SK-N-SH treated with all-trans-retinoic acid at 6 μM for 48 hours (cell line): ENCODE measurements around the gene IL17B.

Source experiments
- CSDC2 ChIP-seq: fragments of 250-450 bp; sonication (Bioruptor Pico); IDR thresholded peaks from 2 replicates; pipeline ENCODE4 v1.5.0; 2020; ENCODE audit warnings: mild to moderate bottlenecking, moderate library complexity
- TOX ChIP-seq: fragments of 250-450 bp; sonication (Bioruptor Pico); IDR thresholded peaks from 2 replicates; pipeline ENCODE4 v1.8.0; 2021; ENCODE audit warnings: mild to moderate bottlenecking, moderate library complexity, borderline replicate concordance
- ZFP30 ChIP-seq: fragments of 450-650 bp; formaldehyde crosslinking; IDR thresholded peaks from 2 replicates; pipeline ENCODE4 v1.5.0; 2022; ENCODE audit warnings: mild to moderate bottlenecking, moderate library complexity
- ZNF565 ChIP-seq: fragments of 450-650 bp; formaldehyde crosslinking; conservative IDR thresholded peaks from 2 replicates; pipeline ENCODE4 v1.5.0; 2020; ENCODE audit warnings: low read depth, mild to moderate bottlenecking, moderate library complexity
- ZNF70 ChIP-seq: fragments of 450-650 bp; formaldehyde crosslinking; IDR thresholded peaks from 2 replicates; pipeline ENCODE4 v1.5.0; 2020; ENCODE audit warnings: mild to moderate bottlenecking, moderate library complexity
- TF ChIP-seq, protein P1 (sequence below): fragments of 250-450 bp; sonication (Bioruptor Pico); IDR thresholded peaks from 2 replicates; pipeline ENCODE4 v1.8.0; 2021; ENCODE audit warnings: low read depth, mild to moderate bottlenecking, moderate library complexity, borderline replicate concordance
- TF ChIP-seq, protein P2 (sequence below): fragments of 250-450 bp; sonication (Bioruptor Pico); IDR thresholded peaks from 2 replicates; pipeline ENCODE4 v1.8.0; 2020; ENCODE audit warnings: mild to moderate bottlenecking, moderate library complexity, borderline replicate concordance
- TF ChIP-seq, protein P3 (sequence below): fragments of 250-450 bp; sonication (Bioruptor Pico); IDR thresholded peaks from 2 replicates; pipeline ENCODE4 v1.5.1; 2020; ENCODE audit warnings: low read depth, mild to moderate bottlenecking, moderate library complexity

DNA sequence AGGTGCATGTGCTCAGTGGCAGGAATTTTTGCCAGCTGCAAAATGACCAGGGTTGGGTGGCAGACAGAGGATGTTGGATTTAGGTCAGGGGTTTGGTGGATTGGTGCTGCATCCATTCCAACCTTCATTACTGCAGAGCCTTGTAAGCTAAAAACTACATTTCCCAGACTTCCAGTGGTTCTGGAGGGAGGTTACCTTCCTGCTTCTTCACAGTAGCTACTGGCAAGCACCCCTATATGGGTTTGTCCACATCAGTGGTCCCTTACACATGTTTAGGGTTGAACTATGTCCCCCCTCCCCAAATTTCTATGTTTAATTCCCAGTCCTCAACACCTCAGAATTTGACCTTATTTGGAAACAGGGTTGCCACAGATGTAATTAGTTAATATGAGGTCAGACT is 20.7 kb upstream of the IL17B start:
- no peak for TF ChIP-seq ZNF565 (CRISPR knock-in tag)
- TF ChIP-seq, protein P1, sequence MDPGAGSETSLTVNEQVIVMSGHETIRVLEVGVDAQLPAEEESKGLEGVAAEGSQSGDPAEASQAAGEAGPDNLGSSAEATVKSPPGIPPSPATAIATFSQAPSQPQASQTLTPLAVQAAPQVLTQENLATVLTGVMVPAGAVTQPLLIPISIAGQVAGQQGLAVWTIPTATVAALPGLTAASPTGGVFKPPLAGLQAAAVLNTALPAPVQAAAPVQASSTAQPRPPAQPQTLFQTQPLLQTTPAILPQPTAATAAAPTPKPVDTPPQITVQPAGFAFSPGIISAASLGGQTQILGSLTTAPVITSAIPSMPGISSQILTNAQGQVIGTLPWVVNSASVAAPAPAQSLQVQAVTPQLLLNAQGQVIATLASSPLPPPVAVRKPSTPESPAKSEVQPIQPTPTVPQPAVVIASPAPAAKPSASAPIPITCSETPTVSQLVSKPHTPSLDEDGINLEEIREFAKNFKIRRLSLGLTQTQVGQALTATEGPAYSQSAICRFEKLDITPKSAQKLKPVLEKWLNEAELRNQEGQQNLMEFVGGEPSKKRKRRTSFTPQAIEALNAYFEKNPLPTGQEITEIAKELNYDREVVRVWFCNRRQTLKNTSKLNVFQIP (CRISPR knock-in tag), result no peak
- TF ChIP-seq, protein P2, sequence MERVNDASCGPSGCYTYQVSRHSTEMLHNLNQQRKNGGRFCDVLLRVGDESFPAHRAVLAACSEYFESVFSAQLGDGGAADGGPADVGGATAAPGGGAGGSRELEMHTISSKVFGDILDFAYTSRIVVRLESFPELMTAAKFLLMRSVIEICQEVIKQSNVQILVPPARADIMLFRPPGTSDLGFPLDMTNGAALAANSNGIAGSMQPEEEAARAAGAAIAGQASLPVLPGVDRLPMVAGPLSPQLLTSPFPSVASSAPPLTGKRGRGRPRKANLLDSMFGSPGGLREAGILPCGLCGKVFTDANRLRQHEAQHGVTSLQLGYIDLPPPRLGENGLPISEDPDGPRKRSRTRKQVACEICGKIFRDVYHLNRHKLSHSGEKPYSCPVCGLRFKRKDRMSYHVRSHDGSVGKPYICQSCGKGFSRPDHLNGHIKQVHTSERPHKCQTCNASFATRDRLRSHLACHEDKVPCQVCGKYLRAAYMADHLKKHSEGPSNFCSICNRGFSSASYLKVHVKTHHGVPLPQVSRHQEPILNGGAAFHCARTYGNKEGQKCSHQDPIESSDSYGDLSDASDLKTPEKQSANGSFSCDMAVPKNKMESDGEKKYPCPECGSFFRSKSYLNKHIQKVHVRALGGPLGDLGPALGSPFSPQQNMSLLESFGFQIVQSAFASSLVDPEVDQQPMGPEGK (CRISPR knock-in tag), result no peak
- no peak for TF ChIP-seq TOX (CRISPR knock-in tag)
- TF ChIP-seq, protein P3, sequence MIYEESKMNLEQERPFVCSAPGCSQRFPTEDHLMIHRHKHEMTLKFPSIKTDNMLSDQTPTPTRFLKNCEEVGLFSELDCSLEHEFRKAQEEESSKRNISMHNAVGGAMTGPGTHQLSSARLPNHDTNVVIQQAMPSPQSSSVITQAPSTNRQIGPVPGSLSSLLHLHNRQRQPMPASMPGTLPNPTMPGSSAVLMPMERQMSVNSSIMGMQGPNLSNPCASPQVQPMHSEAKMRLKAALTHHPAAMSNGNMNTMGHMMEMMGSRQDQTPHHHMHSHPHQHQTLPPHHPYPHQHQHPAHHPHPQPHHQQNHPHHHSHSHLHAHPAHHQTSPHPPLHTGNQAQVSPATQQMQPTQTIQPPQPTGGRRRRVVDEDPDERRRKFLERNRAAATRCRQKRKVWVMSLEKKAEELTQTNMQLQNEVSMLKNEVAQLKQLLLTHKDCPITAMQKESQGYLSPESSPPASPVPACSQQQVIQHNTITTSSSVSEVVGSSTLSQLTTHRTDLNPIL (CRISPR knock-in tag), result no peak
- no peak for TF ChIP-seq CSDC2 (CRISPR knock-in tag)
- TF ChIP-seq ZNF70 (CRISPR knock-in tag), result no peak
- TF ChIP-seq ZFP30, result no peak
